Raji (cell line): ENCODE measurements around the gene ZBTB34.

Experiments used
- POLR2A ChIP-seq: IDR thresholded peaks from 2 replicates; pipeline ENCODE4 v1.6.1; 2011; ENCODE audit warnings: low read depth, low read length, control low read depth; ENCODE audit not compliant: insufficient read depth

Gene ZBTB34

GRCh38 chr9:126860077-126860756 lies at the start of gene ZBTB34:
ZBTB34 (plus strand) TSS chr9:126860639; CDS start chr9:126879400, 18,761 bp downstream.
- peak; percentile 53 for TF ChIP-seq POLR2A

GRCh38 chr9:126813072-126813471 lies 47.4 kb upstream of the ZBTB34 start:
- TF ChIP-seq POLR2A = no peak

- no peak for TF ChIP-seq POLR2A
These were observed 46.3 kb upstream of the ZBTB34 start for GRCh38 chr9:126814091-126814490.

- TF ChIP-seq POLR2A = no peak
These were observed 42.0 kb upstream of the ZBTB34 start for GRCh38 chr9:126818482-126818881.

GRCh38 chr9:126819482-126819881 lies 41.0 kb upstream of the ZBTB34 start:
- no peak for TF ChIP-seq POLR2A

GRCh38 chr9:126822278-126822677 lies 38.2 kb upstream of the ZBTB34 start:
- TF ChIP-seq POLR2A = no peak

- TF ChIP-seq POLR2A = no peak
These were observed 37.6 kb upstream of the ZBTB34 start for GRCh38 chr9:126822873-126823272.

GRCh38 chr9:126827227-126827626 lies 33.2 kb upstream of the ZBTB34 start:
- TF ChIP-seq POLR2A = no peak

- TF ChIP-seq POLR2A = no peak
These were observed 31.4 kb upstream of the ZBTB34 start for GRCh38 chr9:126829035-126829434.

GRCh38 chr9:126830827-126831226 lies 29.6 kb upstream of the ZBTB34 start:
- no peak for TF ChIP-seq POLR2A

- TF ChIP-seq POLR2A = no peak
These were observed 28.0 kb upstream of the ZBTB34 start for GRCh38 chr9:126832440-126832839.

- no peak for TF ChIP-seq POLR2A
These were observed 27.4 kb upstream of the ZBTB34 start for GRCh38 chr9:126833020-126833419.

GRCh38 chr9:126833710-126834345 lies 26.6 kb upstream of the ZBTB34 start:
- TF ChIP-seq POLR2A = no peak

GRCh38 chr9:126834672-126835071 lies 25.8 kb upstream of the ZBTB34 start:
- TF ChIP-seq POLR2A = no peak

- no peak for TF ChIP-seq POLR2A
These were observed 24.2 kb upstream of the ZBTB34 start for GRCh38 chr9:126836216-126836615.

- no peak for TF ChIP-seq POLR2A
These were observed 22.2 kb upstream of the ZBTB34 start for GRCh38 chr9:126838055-126838811.

- TF ChIP-seq POLR2A = no peak
These were observed 21.5 kb upstream of the ZBTB34 start for GRCh38 chr9:126838895-126839294.

GRCh38 chr9:126839301-126839700 lies 21.1 kb upstream of the ZBTB34 start:
- TF ChIP-seq POLR2A = no peak
